IMR-90 (cell line): ENCODE results near the gene TCF20. TPM values are rescaled to one million over a fixed set of nuclear protein-coding genes. Genes with fewer than 3 reads are reported as not detected.

Experiments
- ATAC-seq: fragments of 200-7000 bp; cut with Tn5 transposase; 2 replicates; pipeline ENCODE4 v1.9.1; 2020; ENCODE audit warnings: low read depth, mild to moderate bottlenecking, moderate library complexity
- BruUV-seq: library from RNA; stranded (reverse); fragments of 400-500 nt; replicated peaks from 2 replicates; lab custom pipeline; 2021; lab: Mats Ljungman, UMichigan
- CTCF ChIA-PET: fragments of 300-600 bp; formaldehyde crosslinking; extraction: SDS; loops from one replicate; lab custom pipeline; 2021; ENCODE audit warnings: antibody characterized with exemption; lab: Yijun Ruan, JAX
- POLR2A ChIA-PET: fragments of 300-600 bp; sonication (Branson Sonifier 250); formaldehyde crosslinking; loops from one replicate; lab custom pipeline; 2022; ENCODE audit warnings: antibody characterized with exemption; ENCODE audit not compliant: unreplicated experiment; lab: Charles Lee
- DNase-seq: peaks from one replicate; pipeline ENCODE4 v3.0.0; 2013
- H2AFZ ChIP-seq: replicated peaks from 2 replicates; pipeline ENCODE3; 2013; ENCODE audit warnings: low read length, mild to moderate bottlenecking; ENCODE audit not compliant: poor library complexity
- H2AK5ac ChIP-seq: 2 replicates; pipeline ENCODE4 v1.6.1; 2013; ENCODE audit warnings: low read depth, low read length, inconsistent platforms
- H2AK9ac ChIP-seq: replicated peaks from 2 replicates; pipeline ENCODE3; 2013; ENCODE audit warnings: mild to moderate bottlenecking, low read depth, low read length, moderate library complexity; ENCODE audit not compliant: poor library complexity
- H2BK120ac ChIP-seq: 2 replicates; pipeline ENCODE4 v1.6.1; 2013; ENCODE audit warnings: low read depth, low read length, inconsistent platforms
- H2BK15ac ChIP-seq: 3 replicates; pipeline ENCODE4 v1.6.1; 2013; ENCODE audit warnings: low read depth, low read length, inconsistent platforms
- H2BK20ac ChIP-seq: 2 replicates; pipeline ENCODE4 v1.6.1; 2013; ENCODE audit warnings: low read depth, mild to moderate bottlenecking, inconsistent platforms, low read length, moderate library complexity
- H2BK5ac ChIP-seq: 2 replicates; pipeline ENCODE4 v1.6.1; 2013; ENCODE audit warnings: mild to moderate bottlenecking, low read depth, low read length, inconsistent platforms; ENCODE audit not compliant: poor library complexity, severe bottlenecking
- H3K14ac ChIP-seq: replicated peaks from 2 replicates; pipeline ENCODE4 v1.6.1; 2013; ENCODE audit warnings: low read depth, low read length, inconsistent platforms
- H3K18ac ChIP-seq: 2 replicates; pipeline ENCODE4 v1.6.1; 2013; ENCODE audit warnings: low read depth, low read length, control low read depth
- H3K23ac ChIP-seq: 2 replicates; pipeline ENCODE4 v1.6.1; 2013; ENCODE audit warnings: low read depth, low read length, inconsistent platforms
- H3K27ac ChIP-seq: 2 replicates; pipeline ENCODE4 v1.5.1; 2013; ENCODE audit warnings: mild to moderate bottlenecking, control low read depth, low read length; ENCODE audit not compliant: insufficient read depth
- H3K27me3 ChIP-seq: 2 replicates; pipeline ENCODE4 v1.6.1; 2013; ENCODE audit warnings: low read length; ENCODE audit not compliant: control insufficient read depth, insufficient read depth
- H3K36me3 ChIP-seq: 2 replicates; pipeline ENCODE4 v1.6.1; 2013; ENCODE audit warnings: low read length, mixed read lengths; ENCODE audit not compliant: control insufficient read depth, insufficient read depth
- H3K4ac ChIP-seq: 2 replicates; pipeline ENCODE4 v1.6.1; 2013; ENCODE audit warnings: low read depth, low read length, inconsistent platforms
- H3K4me1 ChIP-seq: 2 replicates; pipeline ENCODE4 v1.6.1; 2013; ENCODE audit warnings: low read length, mixed read lengths; ENCODE audit not compliant: control insufficient read depth, insufficient read depth
- H3K4me2 ChIP-seq: 2 replicates; pipeline ENCODE4 v1.6.1; 2013; ENCODE audit warnings: low read depth, mild to moderate bottlenecking, control low read depth, low read length, moderate library complexity
- H3K4me3 ChIP-seq: 2 replicates; pipeline ENCODE4 v1.5.1; 2013; ENCODE audit warnings: low read depth, mild to moderate bottlenecking, control low read depth, low read length, moderate library complexity; ENCODE audit not compliant: insufficient read depth
- H3K56ac ChIP-seq: 2 replicates; pipeline ENCODE4 v1.6.1; 2013; ENCODE audit warnings: low read length, inconsistent platforms; ENCODE audit not compliant: insufficient read depth; ENCODE audit errors: extremely low read depth
- H3K79me1 ChIP-seq, 2 experiments: 2 replicates each; pipeline ENCODE4 v1.6.1; 2013; ENCODE audit warnings: low read length in 2 of 2, inconsistent platforms in 1 of 2, low read depth in 1 of 2
- H3K9ac ChIP-seq: 2 replicates; pipeline ENCODE4 v1.6.1; 2013; ENCODE audit warnings: low read depth, low read length, control low read depth
- H3K9me1 ChIP-seq: 2 replicates; pipeline ENCODE4 v1.6.1; 2013; ENCODE audit warnings: low read length, inconsistent platforms; ENCODE audit not compliant: insufficient read depth
- H3K9me3 ChIP-seq: 2 replicates; pipeline ENCODE4 v1.6.1; 2013; ENCODE audit warnings: low read length; ENCODE audit not compliant: control insufficient read depth, insufficient read depth
- H4K20me1 ChIP-seq: 2 replicates; pipeline ENCODE4 v1.6.1; 2013; ENCODE audit warnings: low read length, inconsistent platforms; ENCODE audit not compliant: insufficient read depth
- H4K5ac ChIP-seq: 2 replicates; pipeline ENCODE4 v1.6.1; 2013; ENCODE audit warnings: mild to moderate bottlenecking, low read depth, low read length, control low read depth
- H4K8ac ChIP-seq, 2 experiments: 2 replicates each; pipeline ENCODE4 v1.6.1; 2013; ENCODE audit warnings: low read depth in 2 of 2, low read length in 2 of 2, control low read depth in 1 of 2, inconsistent platforms in 1 of 2
- H4K91ac ChIP-seq: 2 replicates; pipeline ENCODE4 v1.6.1; 2013; ENCODE audit warnings: low read depth, low read length, inconsistent platforms; ENCODE audit not compliant: insufficient read depth
- BHLHE40 ChIP-seq: fragments of 150-350 bp; IDR thresholded peaks from 2 replicates; pipeline ENCODE4 v1.6.1; 2016; ENCODE audit warnings: mild to moderate bottlenecking, low read depth, low read length
- CEBPB ChIP-seq: IDR thresholded peaks from 2 replicates; pipeline ENCODE4 v1.6.1; 2012; ENCODE audit warnings: low read depth, low read length, improper control_type of control experiment
- CHD1 ChIP-seq: IDR thresholded peaks from 2 replicates; pipeline ENCODE4 v1.6.1; 2012; ENCODE audit warnings: low read depth, low read length, improper control_type of control experiment
- FOS ChIP-seq: fragments of 150-350 bp; IDR thresholded peaks from 2 replicates; pipeline ENCODE4 v1.6.1; 2016; ENCODE audit warnings: low read depth, low read length
- MAFK ChIP-seq: IDR thresholded peaks from 2 replicates; pipeline ENCODE4 v1.6.1; 2012; ENCODE audit warnings: low read depth, low read length, improper control_type of control experiment
- MAZ ChIP-seq: IDR thresholded peaks from 2 replicates; pipeline ENCODE4 v1.6.1; 2012; ENCODE audit warnings: low read depth, mild to moderate bottlenecking, low read length, improper control_type of control experiment, moderate library complexity, borderline replicate concordance
- MXI1 ChIP-seq: IDR thresholded peaks from 2 replicates; pipeline ENCODE4 v1.6.1; 2012; ENCODE audit warnings: low read depth, mild to moderate bottlenecking, low read length, moderate library complexity, borderline replicate concordance
- NFE2L2 ChIP-seq: fragments of 150-350 bp; IDR thresholded peaks from 2 replicates; pipeline ENCODE4 v1.6.1; 2016; ENCODE audit warnings: low read depth, mild to moderate bottlenecking, low read length
- POLR2A ChIP-seq: IDR thresholded peaks from 2 replicates; pipeline ENCODE4 v1.6.1; 2012; ENCODE audit warnings: mild to moderate bottlenecking, low read depth, low read length
- RAD21 ChIP-seq: IDR thresholded peaks from 2 replicates; pipeline ENCODE4 v1.6.1; 2012; ENCODE audit warnings: low read length, improper control_type of control experiment
- RCOR1 ChIP-seq: IDR thresholded peaks from 2 replicates; pipeline ENCODE4 v1.6.1; 2012; ENCODE audit warnings: mild to moderate bottlenecking, low read length, improper control_type of control experiment; ENCODE audit not compliant: insufficient replicate concordance
- RFX5 ChIP-seq: IDR thresholded peaks from 2 replicates; pipeline ENCODE4 v1.8.0; 2012; ENCODE audit warnings: low read depth, mild to moderate bottlenecking, low read length, moderate library complexity
- SMC3 ChIP-seq: fragments of 150-350 bp; IDR thresholded peaks from 2 replicates; pipeline ENCODE4 v1.6.1; 2016; ENCODE audit warnings: low read depth, mild to moderate bottlenecking, antibody characterized with exemption, low read length, moderate library complexity
- WGBS, 2 experiments: methylation state at CpG; one replicate each; pipeline versions ENCODE4 v1.1.5 to v1.1.7; 2013; ENCODE audit warnings: missing lambda C conversion rate in 2 of 2; ENCODE audit not compliant: insufficient read length in 1 of 2; ENCODE audit errors: extremely low coverage in 2 of 2; 5-methylcytosine and 5-hydroxymethylcytosine counted together
- dilution Hi-C: fragments of 300-500 bp; cut with HindIII; formaldehyde crosslinking; loops from one replicate; pipeline ENCODE4 v1.14.3; 2018; ENCODE audit warnings: low sequenced_read_pairs; ENCODE audit not compliant: unreplicated experiment
- in situ Hi-C: fragments of 300-500 bp; cut with MboI; formaldehyde crosslinking; loops from 3 replicates; pipeline ENCODE4 v1.14.3; 2019; ENCODE audit warnings: low sequenced_read_pairs, inconsistent platforms, mixed read lengths
- intact Hi-C: fragments of 100-400 bp; cut with micrococcal nuclease; formaldehyde crosslinking; loops from 2 replicates; pipeline ENCODE4 v1.10.0; 2022
- polyA plus RNA-seq, 3 experiments: library from polyadenylated mRNA; depleted of rRNA; stranded (reverse); fragments of >200 nt; gene quantifications; 2 replicates each; pipeline ENCODE4 v1.2.3, GENCODE V29; 2012; ENCODE audit warnings: low replicate concordance in 1 of 3
- total RNA-seq: library from RNA; depleted of rRNA; stranded (reverse); fragments of >200 nt; gene quantifications from 2 replicates; pipeline ENCODE4 v1.2.3, GENCODE V29; 2012
- TF ChIP-seq, protein P1 (sequence below): conservative IDR thresholded peaks from 2 replicates; pipeline ENCODE4 v1.5.1; 2012; ENCODE audit warnings: mild to moderate bottlenecking, low read depth, low read length, improper control_type of control experiment
- TF ChIP-seq, protein P2 (sequence below): fragments of 150-350 bp; IDR thresholded peaks from 2 replicates; pipeline ENCODE4 v1.6.1; 2016; ENCODE audit warnings: low read depth, mild to moderate bottlenecking, low read length, moderate library complexity, borderline replicate concordance
- TF ChIP-seq, protein P3 (sequence below): fragments of 150-350 bp; IDR thresholded peaks from 2 replicates; pipeline ENCODE4 v1.6.1; 2017; ENCODE audit warnings: mild to moderate bottlenecking, antibody characterized with exemption, low read length, low read depth

The TCF20 gene
- total and polyA plus RNA-seq, 2 of the 4 experiments (the other 2 are of a cell fraction): 8.9 to 23.7 TPM

DNA sequence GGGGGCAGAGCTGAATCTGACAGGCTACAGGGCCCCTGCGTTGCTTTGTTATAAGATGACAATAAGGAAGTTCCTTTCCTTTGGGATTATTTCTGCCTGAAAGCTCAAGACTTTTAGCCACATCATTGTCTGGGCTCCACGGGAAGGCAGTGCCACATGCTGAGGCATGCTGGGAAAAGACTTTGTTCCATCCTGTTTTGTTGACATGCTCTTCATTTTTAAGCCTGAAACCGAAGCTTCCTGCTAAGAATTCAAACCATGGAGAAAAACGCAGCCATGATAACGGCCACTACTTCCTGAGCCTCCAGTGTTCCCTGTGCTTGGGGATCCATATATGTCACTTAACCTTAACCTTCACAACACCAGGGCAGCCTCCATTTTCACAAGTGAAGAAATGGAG lies 5.5 kb upstream of the TCF20 start:
- CTCF ChIA-PET: no interaction called here
- no peaks in the 10 kb centered on the region for H3K9me1 ChIP-seq
- peaks cover 9% of the 10 kb centered on the region; the same call in 1 of the 2 replicates for H3K27me3 ChIP-seq
- no peak overlapping the region for H3K9ac ChIP-seq
- no peak overlapping the region for H3K14ac ChIP-seq
- H2AK5ac ChIP-seq: no peak overlapping the region
- H3K27ac ChIP-seq: no peak overlapping the region
- H2BK20ac ChIP-seq: no peak overlapping the region
- no peak overlapping the region for H2AFZ ChIP-seq
- dilution Hi-C loops: no loop called here
- no peak overlapping the region for H2BK15ac ChIP-seq
- no peaks in the 10 kb centered on the region; a peak in 1 of 4 replicates for H3K79me1 ChIP-seq
- in situ Hi-C loops: no loop called here
- no peak overlapping the region for H2AK9ac ChIP-seq
- H3K36me3 ChIP-seq: no peaks in the 10 kb centered on the region
- POLR2A ChIA-PET: no interaction called here
- H4K91ac ChIP-seq: no peak overlapping the region
- H2BK5ac ChIP-seq: no peak overlapping the region
- no peak overlapping the region for H3K4me2 ChIP-seq
- intact Hi-C loops: no loop called here
- H4K20me1 ChIP-seq: peaks cover 7% of the 10 kb centered on the region; the same call in 1 of the 2 replicates
- no TSS peak for BruUV-seq
- no peak overlapping the region for H3K4ac ChIP-seq
- no peak overlapping the region for H3K56ac ChIP-seq
- H3K18ac ChIP-seq: no peak overlapping the region
- no peaks in the 10 kb centered on the region for H3K9me3 ChIP-seq
- no peak overlapping the region for H4K8ac ChIP-seq
- DNase-seq (no peak), ATAC-seq (no peak)
- H4K5ac ChIP-seq: no peak overlapping the region
- TF ChIP-seq MXI1 (no peak), CHD1 (no peak), RFX5 (no peak), SMC3 (no peak), POLR2A (no peak), CEBPB (no peak), RAD21 (no peak), FOS (no peak), BHLHE40 (no peak), MAZ (no peak), NFE2L2 (no peak), RCOR1 (no peak), MAFK (no peak)
- TF ChIP-seq, protein P1, sequence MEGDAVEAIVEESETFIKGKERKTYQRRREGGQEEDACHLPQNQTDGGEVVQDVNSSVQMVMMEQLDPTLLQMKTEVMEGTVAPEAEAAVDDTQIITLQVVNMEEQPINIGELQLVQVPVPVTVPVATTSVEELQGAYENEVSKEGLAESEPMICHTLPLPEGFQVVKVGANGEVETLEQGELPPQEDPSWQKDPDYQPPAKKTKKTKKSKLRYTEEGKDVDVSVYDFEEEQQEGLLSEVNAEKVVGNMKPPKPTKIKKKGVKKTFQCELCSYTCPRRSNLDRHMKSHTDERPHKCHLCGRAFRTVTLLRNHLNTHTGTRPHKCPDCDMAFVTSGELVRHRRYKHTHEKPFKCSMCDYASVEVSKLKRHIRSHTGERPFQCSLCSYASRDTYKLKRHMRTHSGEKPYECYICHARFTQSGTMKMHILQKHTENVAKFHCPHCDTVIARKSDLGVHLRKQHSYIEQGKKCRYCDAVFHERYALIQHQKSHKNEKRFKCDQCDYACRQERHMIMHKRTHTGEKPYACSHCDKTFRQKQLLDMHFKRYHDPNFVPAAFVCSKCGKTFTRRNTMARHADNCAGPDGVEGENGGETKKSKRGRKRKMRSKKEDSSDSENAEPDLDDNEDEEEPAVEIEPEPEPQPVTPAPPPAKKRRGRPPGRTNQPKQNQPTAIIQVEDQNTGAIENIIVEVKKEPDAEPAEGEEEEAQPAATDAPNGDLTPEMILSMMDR: no peak
- TF ChIP-seq, protein P2, sequence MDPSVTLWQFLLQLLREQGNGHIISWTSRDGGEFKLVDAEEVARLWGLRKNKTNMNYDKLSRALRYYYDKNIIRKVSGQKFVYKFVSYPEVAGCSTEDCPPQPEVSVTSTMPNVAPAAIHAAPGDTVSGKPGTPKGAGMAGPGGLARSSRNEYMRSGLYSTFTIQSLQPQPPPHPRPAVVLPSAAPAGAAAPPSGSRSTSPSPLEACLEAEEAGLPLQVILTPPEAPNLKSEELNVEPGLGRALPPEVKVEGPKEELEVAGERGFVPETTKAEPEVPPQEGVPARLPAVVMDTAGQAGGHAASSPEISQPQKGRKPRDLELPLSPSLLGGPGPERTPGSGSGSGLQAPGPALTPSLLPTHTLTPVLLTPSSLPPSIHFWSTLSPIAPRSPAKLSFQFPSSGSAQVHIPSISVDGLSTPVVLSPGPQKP: no peak
- TF ChIP-seq, protein P3, sequence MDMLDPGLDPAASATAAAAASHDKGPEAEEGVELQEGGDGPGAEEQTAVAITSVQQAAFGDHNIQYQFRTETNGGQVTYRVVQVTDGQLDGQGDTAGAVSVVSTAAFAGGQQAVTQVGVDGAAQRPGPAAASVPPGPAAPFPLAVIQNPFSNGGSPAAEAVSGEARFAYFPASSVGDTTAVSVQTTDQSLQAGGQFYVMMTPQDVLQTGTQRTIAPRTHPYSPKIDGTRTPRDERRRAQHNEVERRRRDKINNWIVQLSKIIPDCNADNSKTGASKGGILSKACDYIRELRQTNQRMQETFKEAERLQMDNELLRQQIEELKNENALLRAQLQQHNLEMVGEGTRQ: no peak
- H3K4me3 ChIP-seq: no peak overlapping the region
- no peak overlapping the region for H2BK120ac ChIP-seq
- no peak overlapping the region for H3K23ac ChIP-seq
- 40% methylated on average over 1 of the region's 5 CpGs; no CpG with 5 or more reads in 1 of the 2 experiments for WGBS, 2 experiments
- no peaks in the 10 kb centered on the region for H3K4me1 ChIP-seq
